ENCODE data around the gene RICTOR. TPM values are rescaled to one million over a fixed set of nuclear protein-coding genes. Genes with fewer than 3 reads are reported as not detected.

The RICTOR gene
- total RNA-seq, 4 donors from 2014 or later, result 24.0 to 46.1 (median 31.9) TPM

DNA sequence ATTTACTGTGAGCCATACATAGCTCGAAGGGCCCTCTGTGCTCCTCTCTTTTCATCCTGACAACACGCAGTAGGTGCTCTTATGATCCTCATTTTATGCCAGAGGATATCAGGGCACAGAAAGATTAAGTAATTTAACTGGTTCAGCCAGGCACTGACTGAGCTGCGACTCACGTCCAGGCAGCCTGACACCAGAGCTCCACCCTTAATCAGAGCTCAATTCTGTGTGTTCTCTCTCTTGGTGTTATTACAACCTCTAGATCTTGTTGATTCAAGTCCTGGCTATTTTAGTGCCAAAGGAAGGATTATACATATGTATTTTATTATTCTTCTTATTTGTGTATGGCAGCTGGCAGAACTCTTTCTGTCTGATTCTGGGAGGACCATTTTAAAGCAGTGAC lies 168.7 kb downstream of the RICTOR start:
- 87% methylated on average over 4 of the region's 4 CpGs; no CpG with 5 or more reads in 1 of the 2 donors for WGBS, 2 donors (ENCODE audit: low coverage in 1 of 2)
- TF ChIP-seq POLR2AphosphoS5 (IDR thresholded peaks at IDR 0.05) (no peak), EP300 (IDR thresholded peaks at IDR 0.05) (no peak), POLR2A (IDR thresholded peaks at IDR 0.05) (no peak)
- TF ChIP-seq, protein P1, sequence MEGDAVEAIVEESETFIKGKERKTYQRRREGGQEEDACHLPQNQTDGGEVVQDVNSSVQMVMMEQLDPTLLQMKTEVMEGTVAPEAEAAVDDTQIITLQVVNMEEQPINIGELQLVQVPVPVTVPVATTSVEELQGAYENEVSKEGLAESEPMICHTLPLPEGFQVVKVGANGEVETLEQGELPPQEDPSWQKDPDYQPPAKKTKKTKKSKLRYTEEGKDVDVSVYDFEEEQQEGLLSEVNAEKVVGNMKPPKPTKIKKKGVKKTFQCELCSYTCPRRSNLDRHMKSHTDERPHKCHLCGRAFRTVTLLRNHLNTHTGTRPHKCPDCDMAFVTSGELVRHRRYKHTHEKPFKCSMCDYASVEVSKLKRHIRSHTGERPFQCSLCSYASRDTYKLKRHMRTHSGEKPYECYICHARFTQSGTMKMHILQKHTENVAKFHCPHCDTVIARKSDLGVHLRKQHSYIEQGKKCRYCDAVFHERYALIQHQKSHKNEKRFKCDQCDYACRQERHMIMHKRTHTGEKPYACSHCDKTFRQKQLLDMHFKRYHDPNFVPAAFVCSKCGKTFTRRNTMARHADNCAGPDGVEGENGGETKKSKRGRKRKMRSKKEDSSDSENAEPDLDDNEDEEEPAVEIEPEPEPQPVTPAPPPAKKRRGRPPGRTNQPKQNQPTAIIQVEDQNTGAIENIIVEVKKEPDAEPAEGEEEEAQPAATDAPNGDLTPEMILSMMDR (IDR thresholded peaks at IDR 0.05), result no peak

DNA sequence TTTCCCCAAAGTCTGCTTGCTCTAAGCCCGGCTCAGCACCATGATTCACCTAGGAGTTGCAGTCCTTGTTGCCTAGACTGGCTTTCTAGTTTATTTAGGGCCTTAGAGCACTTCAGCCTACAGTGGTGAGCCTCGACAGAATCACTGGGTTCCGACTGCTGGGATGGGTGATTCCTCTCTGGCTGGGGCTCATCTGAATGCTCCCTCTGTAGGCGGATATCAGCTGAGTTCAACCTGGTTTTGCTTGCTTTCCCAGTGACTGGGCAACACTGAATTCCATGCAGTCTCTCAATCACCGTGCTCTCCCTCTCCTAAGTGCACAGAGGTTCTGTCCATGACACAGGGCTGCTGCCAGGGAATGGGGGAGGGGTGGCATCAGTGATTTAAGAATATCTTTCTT lies 174.3 kb downstream of the RICTOR start:
- Histone ChIP-seq H3K27me3 (no peaks in the 10 kb centered on the region), H3K4me1 (no peaks in the 10 kb centered on the region), H3K4me3 (no peak overlapping the region), H3K36me3 (peaks cover 0 to 60% of the 10 kb centered on the region in 2 donors), H3K9me3 (peaks cover 0 to 22% (median 0%) of the 10 kb centered on the region in 3 donors), H3K27ac (no peak overlapping the region)
- no peak for TF ChIP-seq POLR2A (IDR thresholded peaks at IDR 0.05)
- TF ChIP-seq, protein P1 (IDR thresholded peaks at IDR 0.05), result no peak
- no peak for TF ChIP-seq POLR2AphosphoS5 (IDR thresholded peaks at IDR 0.05)
- no peak for TF ChIP-seq EP300 (IDR thresholded peaks at IDR 0.05)
- ATAC-seq, result no peak
- 72 to 89% methylated on average over 2 to 3 of the region's 5 CpGs for WGBS, 2 donors (ENCODE audit: low coverage in 1 of 2)

More for the DNA sequence above, 168.7 kb downstream of the RICTOR start:
- Histone ChIP-seq H3K4me3 (no peak overlapping the region), H3K27ac (no peak overlapping the region), H3K9me3 (peaks cover 0 to 9% (median 0%) of the 10 kb centered on the region in 3 donors), H3K36me3 (peaks cover 0 to 83% of the 10 kb centered on the region in 2 donors), H3K27me3 (no peaks in the 10 kb centered on the region), H3K4me1 (no peaks in the 10 kb centered on the region)
- ATAC-seq, result no peak

DNA sequence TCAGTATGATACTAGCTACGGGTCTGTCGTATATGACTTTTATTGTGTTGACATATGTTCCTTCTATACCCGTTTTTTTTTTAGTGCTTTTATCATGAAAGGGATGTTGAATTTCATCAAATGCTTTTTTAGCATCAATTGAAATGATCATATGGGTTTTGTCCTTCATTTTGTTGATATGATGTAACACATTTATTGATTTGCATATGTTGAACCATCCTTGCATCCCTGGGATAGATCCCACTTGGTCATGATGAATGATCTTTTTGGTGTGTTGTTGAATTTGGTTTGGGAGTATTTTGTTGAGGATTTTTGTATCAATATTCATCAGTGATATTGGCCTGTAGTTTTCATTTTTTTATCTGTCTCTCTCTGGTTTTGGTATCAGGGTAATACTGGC lies 177.4 kb downstream of the RICTOR start:
- H3K4me3 ChIP-seq, result no peak overlapping the region
- no peak for ATAC-seq
- no peak for TF ChIP-seq POLR2A (IDR thresholded peaks at IDR 0.05)
- TF ChIP-seq POLR2AphosphoS5 (IDR thresholded peaks at IDR 0.05), result no peak
- TF ChIP-seq, protein P1 (IDR thresholded peaks at IDR 0.05), result no peak
- no peak for TF ChIP-seq EP300 (IDR thresholded peaks at IDR 0.05)
- no peaks in the 10 kb centered on the region for H3K4me1 ChIP-seq
- H3K36me3 ChIP-seq, result peaks cover 0 to 40% of the 10 kb centered on the region in 2 donors
- no peaks in the 10 kb centered on the region for H3K27me3 ChIP-seq
- peaks cover 0 to 14% (median 0%) of the 10 kb centered on the region in 3 donors for H3K9me3 ChIP-seq
- H3K27ac ChIP-seq, result no peak overlapping the region
- 89 to 100% methylated on average over 2 to 3 of the region's 3 CpGs for WGBS, 2 donors (ENCODE audit: low coverage in 1 of 2)

GRCh38 chr5:38892363-38892762 lies 181.8 kb downstream of the RICTOR start:
- H3K9me3 ChIP-seq, result peaks cover 0 to 14% (median 0%) of the 10 kb centered on the region in 3 donors
- TF ChIP-seq POLR2AphosphoS5 (IDR thresholded peaks at IDR 0.05) (no peak), POLR2A (IDR thresholded peaks at IDR 0.05) (no peak)
- TF ChIP-seq, protein P1 (IDR thresholded peaks at IDR 0.05), result no peak
- H3K4me1 ChIP-seq, result no peaks in the 10 kb centered on the region
- H3K27ac ChIP-seq, result no peak overlapping the region
- H3K36me3 ChIP-seq, result peaks cover 0 to 32% of the 10 kb centered on the region in 2 donors
- ATAC-seq, result no peak
- H3K27me3 ChIP-seq, result no peaks in the 10 kb centered on the region
- H3K4me3 ChIP-seq, result no peak overlapping the region
- 100% methylated on average over 2 of the region's 3 CpGs; no CpG with 5 or more reads in 1 of the 2 donors for WGBS, 2 donors (ENCODE audit: low coverage in 1 of 2)

DNA sequence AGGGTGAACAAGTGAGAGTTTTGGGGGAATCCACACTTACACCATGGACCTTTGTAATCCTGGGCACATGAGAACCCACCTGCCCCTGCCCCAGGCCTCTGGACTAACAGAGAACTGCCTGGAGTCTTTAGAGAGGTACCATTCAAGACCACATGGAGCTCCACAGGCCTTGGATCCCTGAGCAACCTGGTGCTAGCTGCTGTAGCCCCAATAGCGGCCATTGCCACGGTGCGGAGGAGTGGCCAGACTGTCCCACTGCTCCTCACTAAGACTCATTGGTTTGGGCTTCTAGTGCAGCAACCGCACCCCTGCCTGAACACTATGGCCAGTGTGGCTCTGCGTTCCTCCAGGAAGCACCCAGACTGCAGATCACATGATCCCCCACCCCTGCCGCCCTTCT lies 182.6 kb downstream of the RICTOR start:
- Histone ChIP-seq H3K36me3 (peaks cover 0 to 40% of the 10 kb centered on the region in 2 donors), H3K4me1 (no peaks in the 10 kb centered on the region), H3K27me3 (no peaks in the 10 kb centered on the region), H3K4me3 (no peak overlapping the region), H3K9me3 (peaks cover 0 to 12% (median 0%) of the 10 kb centered on the region in 3 donors), H3K27ac (no peak overlapping the region)
- no peak for TF ChIP-seq POLR2A (IDR thresholded peaks at IDR 0.05)
- TF ChIP-seq POLR2AphosphoS5 (IDR thresholded peaks at IDR 0.05), result no peak
- TF ChIP-seq, protein P1 (IDR thresholded peaks at IDR 0.05), result no peak
- no peak for TF ChIP-seq EP300 (IDR thresholded peaks at IDR 0.05)
- 100% methylated on average over 1 of the region's 6 CpGs; no CpG with 5 or more reads in 1 of the 2 donors for WGBS, 2 donors (ENCODE audit: low coverage in 1 of 2)
- no peak for ATAC-seq
